Left colon (tissue), 2 donors: ENCODE measurements around the gene CASR. TPM values are rescaled to one million over a fixed set of nuclear protein-coding genes. Genes with fewer than 3 reads are reported as not detected.
A peak's percentile ranks its signal among the peaks of the same experiment; 100 is the strongest.

Experiments
- ATAC-seq: fragments of 200-7000 bp; cut with Tn5 transposase; one replicate; pipeline ENCODE4 v1.9.1; 2020; ENCODE audit warnings: mild to moderate bottlenecking, moderate library complexity
- DNase-seq, 2 donors: peaks; one replicate each; pipeline ENCODE4 v3.0.0-alpha.2; 2020
- intact Hi-C, 2 donors: fragments of 100-400 bp; cut with DNase I in 1 of 2; cut with micrococcal nuclease in 1 of 2; formaldehyde crosslinking; loops; one replicate each; pipeline versions ENCODE4 v1.11.2 to v1.14.0; 2022; cut with DNase I, micrococcal nuclease
- total RNA-seq, 2 donors: library from RNA; stranded (reverse); fragmentation: NEBNext Ultra II Directional; extraction: Animal tissue kit (Norgen Biotek cat#: 25700); gene quantifications; one replicate each; pipeline ENCODE4 v1.2.1, GENCODE V29; 2021
- donor health status: DM: no; HTN: no; CAD: no.
- donor health status: DM: yes; HTN: yes; CAD: no.

CASR gene
- total RNA-seq, 2 donors from 2014 or later: 0.31 to 0.55 TPM

GRCh38 chr3:122208579-122208978 lies 25.1 kb downstream of the CASR start:
- DNase-seq: no peak
- intact Hi-C loops: no loop called here
- no peak for ATAC-seq

- DNase-seq (no peak), ATAC-seq (no peak)
- intact Hi-C loops: no loop called here
Measured at GRCh38 chr3:122213650-122214049, 30.2 kb downstream of the CASR start.

GRCh38 chr3:122214711-122215110 lies 31.2 kb downstream of the CASR start:
- DNase-seq (no peak), ATAC-seq (no peak)
- intact Hi-C loops: no loop called here

GRCh38 chr3:122215592-122216298 lies 32.3 kb downstream of the CASR start:
- intact Hi-C loops: no loop called here
- no peak for ATAC-seq

GRCh38 chr3:122217901-122218300 lies 34.4 kb downstream of the CASR start:
- no peak for DNase-seq
- intact Hi-C loops: no loop called here

More at GRCh38 chr3:122215592-122216298, 32.3 kb downstream of the CASR start:
- DNase-seq: no peak

GRCh38 chr3:122219242-122219872 lies 35.9 kb downstream of the CASR start:
- no peak for ATAC-seq
- intact Hi-C loops: no loop called here
- DNase-seq: no peak

More at GRCh38 chr3:122217901-122218300, 34.4 kb downstream of the CASR start:
- ATAC-seq: no peak

GRCh38 chr3:122227036-122227781 lies 43.7 kb downstream of the CASR start:
- ATAC-seq (no peak), DNase-seq (no peak)
- intact Hi-C loops: no loop called here

- DNase-seq (no peak), ATAC-seq (no peak)
- intact Hi-C loops: no loop called here
Measured at GRCh38 chr3:122230174-122230573, 46.7 kb downstream of the CASR start.

GRCh38 chr3:122231465-122232157 lies 48.1 kb downstream of the CASR start:
- intact Hi-C loops: no loop called here
- ATAC-seq (no peak), DNase-seq (no peak)

- ATAC-seq (no peak), DNase-seq (no peak)
- intact Hi-C loops: no loop called here
Measured at GRCh38 chr3:122232485-122232884, 49.0 kb downstream of the CASR start.

- ATAC-seq: no peak
- DNase-seq: peak in 1 of 2 donors; percentile 12
- intact Hi-C loops: no loop called here
Measured at GRCh38 chr3:122233101-122233952, 49.9 kb downstream of the CASR start.

GRCh38 chr3:122234117-122234516 lies 50.6 kb downstream of the CASR start:
- DNase-seq (no peak), ATAC-seq (no peak)
- intact Hi-C loops: no loop called here

- ATAC-seq (no peak), DNase-seq (no peak)
- intact Hi-C loops: no loop called here
Measured at GRCh38 chr3:122235147-122235546, 51.7 kb downstream of the CASR start.

GRCh38 chr3:122239112-122239511 lies 55.6 kb downstream of the CASR start:
- ATAC-seq (no peak), DNase-seq (no peak)
- intact Hi-C loops: no loop called here

GRCh38 chr3:122245513-122246174 lies 62.2 kb downstream of the CASR start:
- ATAC-seq (no peak), DNase-seq (no peak)
- intact Hi-C loops: no loop called here

- intact Hi-C loops: no loop called here
- DNase-seq (no peak), ATAC-seq (no peak)
Measured at GRCh38 chr3:122246199-122246598, 62.7 kb downstream of the CASR start.

- no peak for ATAC-seq
- intact Hi-C loops: no loop called here
- no peak for DNase-seq
Measured at GRCh38 chr3:122247087-122247824, 63.8 kb downstream of the CASR start.
